ENCODE results near the gene KDM8.

- TF ChIP-seq CTCF (IDR thresholded peaks at IDR 0.05), result no peak
- TF ChIP-seq EZH2phosphoT487 (IDR thresholded peaks at IDR 0.05; ENCODE audit: borderline replicate concordance, low read depth), result no peak
- no peak for TF ChIP-seq RFX5 (IDR thresholded peaks at IDR 0.05; ENCODE audit: low read length)
- no peak for TF ChIP-seq NFIC (IDR thresholded peaks at IDR 0.05; ENCODE audit: borderline replicate concordance)
- TF ChIP-seq SIN3A (IDR thresholded peaks at IDR 0.05; ENCODE audit: borderline replicate concordance, low read depth, low read length), result no peak
- TF ChIP-seq, protein P1, sequence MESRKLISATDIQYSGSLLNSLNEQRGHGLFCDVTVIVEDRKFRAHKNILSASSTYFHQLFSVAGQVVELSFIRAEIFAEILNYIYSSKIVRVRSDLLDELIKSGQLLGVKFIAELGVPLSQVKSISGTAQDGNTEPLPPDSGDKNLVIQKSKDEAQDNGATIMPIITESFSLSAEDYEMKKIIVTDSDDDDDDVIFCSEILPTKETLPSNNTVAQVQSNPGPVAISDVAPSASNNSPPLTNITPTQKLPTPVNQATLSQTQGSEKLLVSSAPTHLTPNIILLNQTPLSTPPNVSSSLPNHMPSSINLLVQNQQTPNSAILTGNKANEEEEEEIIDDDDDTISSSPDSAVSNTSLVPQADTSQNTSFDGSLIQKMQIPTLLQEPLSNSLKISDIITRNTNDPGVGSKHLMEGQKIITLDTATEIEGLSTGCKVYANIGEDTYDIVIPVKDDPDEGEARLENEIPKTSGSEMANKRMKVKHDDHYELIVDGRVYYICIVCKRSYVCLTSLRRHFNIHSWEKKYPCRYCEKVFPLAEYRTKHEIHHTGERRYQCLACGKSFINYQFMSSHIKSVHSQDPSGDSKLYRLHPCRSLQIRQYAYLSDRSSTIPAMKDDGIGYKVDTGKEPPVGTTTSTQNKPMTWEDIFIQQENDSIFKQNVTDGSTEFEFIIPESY (IDR thresholded peaks at IDR 0.05; ENCODE audit: borderline replicate concordance, low read depth), result no peak
- TF ChIP-seq POLR2AphosphoS5 (IDR thresholded peaks at IDR 0.05; ENCODE audit: low read depth, low read length), result no peak
- TF ChIP-seq, protein P2, sequence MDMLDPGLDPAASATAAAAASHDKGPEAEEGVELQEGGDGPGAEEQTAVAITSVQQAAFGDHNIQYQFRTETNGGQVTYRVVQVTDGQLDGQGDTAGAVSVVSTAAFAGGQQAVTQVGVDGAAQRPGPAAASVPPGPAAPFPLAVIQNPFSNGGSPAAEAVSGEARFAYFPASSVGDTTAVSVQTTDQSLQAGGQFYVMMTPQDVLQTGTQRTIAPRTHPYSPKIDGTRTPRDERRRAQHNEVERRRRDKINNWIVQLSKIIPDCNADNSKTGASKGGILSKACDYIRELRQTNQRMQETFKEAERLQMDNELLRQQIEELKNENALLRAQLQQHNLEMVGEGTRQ (IDR thresholded peaks at IDR 0.05; ENCODE audit: borderline replicate concordance, low read depth, low read length), result no peak
- TF ChIP-seq MEF2A (IDR thresholded peaks at IDR 0.05; ENCODE audit: borderline replicate concordance, low read depth), result no peak
- no peak for TF ChIP-seq EP300 (IDR thresholded peaks at IDR 0.05; ENCODE audit: borderline replicate concordance in 1 of 2, low read depth in 1 of 2, low read length in 1 of 2)
- TF ChIP-seq RAD21 (IDR thresholded peaks at IDR 0.05; ENCODE audit: low read length), result no peak
Measured at GRCh38 chr16:27191352-27191924, 11.9 kb upstream of the KDM8 start.
